Suprapubic skin (tissue), 4 donors: ENCODE data around the gene ELMO3. TPM values are rescaled to one million over a fixed set of nuclear protein-coding genes. Genes with fewer than 3 reads are reported as not detected.

Experiments used
- DNase-seq, 2 donors: peaks; one replicate each; pipeline ENCODE4 v3.0.0-alpha.2; 2019; ENCODE audit warnings: low spot score in 2 of 2
- H3K27ac ChIP-seq: fragments of 200-600 bp; sonication (generic); one replicate; pipeline ENCODE4 v1.5.1; 2019
- H3K27me3 ChIP-seq: fragments of 200-600 bp; sonication (generic); one replicate; pipeline ENCODE4 v1.5.1; 2019
- H3K36me3 ChIP-seq: fragments of 200-600 bp; sonication (generic); one replicate; pipeline ENCODE4 v1.5.1; 2019
- H3K4me1 ChIP-seq: fragments of 200-600 bp; sonication (generic); one replicate; pipeline ENCODE4 v1.5.1; 2019
- H3K4me3 ChIP-seq: fragments of 200-600 bp; sonication (generic); one replicate; pipeline ENCODE4 v1.5.1; 2019; ENCODE audit warnings: mild to moderate bottlenecking
- H3K9me3 ChIP-seq: fragments of 200-600 bp; sonication (generic); one replicate; pipeline ENCODE4 v1.5.1; 2019
- EP300 ChIP-seq: sonication (generic); formaldehyde crosslinking; IDR thresholded peaks from one replicate; pipeline ENCODE4 v1.6.1; 2017; ENCODE audit warnings: antibody characterized with exemption
- POLR2A ChIP-seq, 2 donors: fragments of 450-650 bp; IDR thresholded peaks; one replicate each; pipeline ENCODE4 v1.6.1; 2017; ENCODE audit warnings: antibody characterized with exemption in 2 of 2, mild to moderate bottlenecking in 2 of 2, moderate library complexity in 2 of 2
- POLR2AphosphoS5 ChIP-seq, 3 donors: sonication (generic); formaldehyde crosslinking; IDR thresholded peaks; one replicate each; pipeline ENCODE4 v1.6.1; 2017; ENCODE audit warnings: antibody characterized with exemption in 3 of 3
- WGBS: methylation state at CpG from one replicate; pipeline ENCODE4 v1.1.5; 2018; 5-methylcytosine and 5-hydroxymethylcytosine counted together
- total RNA-seq, 4 donors: library from RNA; depleted of rRNA; stranded (reverse); fragments of >200 nt; gene quantifications; one replicate each; pipeline ENCODE4 v1.1.0, GENCODE V29; 2016
- TF ChIP-seq, protein P1 (sequence below), 2 donors: fragments of 200-600 bp in 1 of 2; fragments of 450-650 bp in 1 of 2; sonication (generic) in 1 of 2; IDR thresholded peaks; one replicate each; pipeline ENCODE4 v1.5.1; 2016 to 2019; ENCODE audit warnings: antibody characterized with exemption in 2 of 2, mild to moderate bottlenecking in 1 of 2, moderate library complexity in 1 of 2

Gene ELMO3
- total RNA-seq, 4 donors from 2014 or later: 48.0 to 77.6 (median 56.7) TPM

- H3K27ac ChIP-seq: no peak overlapping the region
These were observed 13.2 kb upstream of the ELMO3 start for GRCh38 chr16:67185651-67186134.

DNA sequence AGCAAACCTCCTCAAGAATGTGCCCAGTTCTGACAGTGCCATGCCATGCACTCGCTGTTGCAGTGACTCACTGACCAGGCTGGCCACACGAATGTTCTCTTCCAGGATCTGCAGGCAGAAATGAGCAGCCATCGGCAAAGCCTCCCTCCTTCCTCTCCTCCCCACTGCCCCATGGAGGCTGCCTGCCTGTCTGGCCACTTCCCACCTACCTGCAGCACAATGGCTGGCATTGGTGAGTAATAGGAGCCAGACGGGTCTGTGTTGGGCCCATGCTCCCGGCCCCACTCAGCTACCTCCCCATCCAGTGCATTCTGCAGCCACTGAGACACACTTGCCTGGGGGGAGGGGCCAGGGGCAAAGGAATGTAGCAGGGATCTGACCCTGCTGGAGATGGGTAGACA is 12.4 kb upstream of the ELMO3 start:
- TF ChIP-seq EP300 (no peak), POLR2AphosphoS5 (IDR thresholded peaks at IDR 0.05) (no peak), POLR2A (IDR thresholded peaks at IDR 0.05) (no peak)
- TF ChIP-seq, protein P1, sequence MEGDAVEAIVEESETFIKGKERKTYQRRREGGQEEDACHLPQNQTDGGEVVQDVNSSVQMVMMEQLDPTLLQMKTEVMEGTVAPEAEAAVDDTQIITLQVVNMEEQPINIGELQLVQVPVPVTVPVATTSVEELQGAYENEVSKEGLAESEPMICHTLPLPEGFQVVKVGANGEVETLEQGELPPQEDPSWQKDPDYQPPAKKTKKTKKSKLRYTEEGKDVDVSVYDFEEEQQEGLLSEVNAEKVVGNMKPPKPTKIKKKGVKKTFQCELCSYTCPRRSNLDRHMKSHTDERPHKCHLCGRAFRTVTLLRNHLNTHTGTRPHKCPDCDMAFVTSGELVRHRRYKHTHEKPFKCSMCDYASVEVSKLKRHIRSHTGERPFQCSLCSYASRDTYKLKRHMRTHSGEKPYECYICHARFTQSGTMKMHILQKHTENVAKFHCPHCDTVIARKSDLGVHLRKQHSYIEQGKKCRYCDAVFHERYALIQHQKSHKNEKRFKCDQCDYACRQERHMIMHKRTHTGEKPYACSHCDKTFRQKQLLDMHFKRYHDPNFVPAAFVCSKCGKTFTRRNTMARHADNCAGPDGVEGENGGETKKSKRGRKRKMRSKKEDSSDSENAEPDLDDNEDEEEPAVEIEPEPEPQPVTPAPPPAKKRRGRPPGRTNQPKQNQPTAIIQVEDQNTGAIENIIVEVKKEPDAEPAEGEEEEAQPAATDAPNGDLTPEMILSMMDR (IDR thresholded peaks at IDR 0.05): no peak
- WGBS: 80% methylated on average over 5 of the region's 5 CpGs
- H3K27ac ChIP-seq: no peak overlapping the region
- H3K4me1 ChIP-seq: peaks cover 33% of the 10 kb centered on the region
- H3K27me3 ChIP-seq: no peaks in the 10 kb centered on the region
- no peaks in the 10 kb centered on the region for H3K36me3 ChIP-seq
- H3K9me3 ChIP-seq: no peaks in the 10 kb centered on the region
- no peak for DNase-seq
- no peak overlapping the region for H3K4me3 ChIP-seq

More at GRCh38 chr16:67185651-67186134, 13.2 kb upstream of the ELMO3 start:
- TF ChIP-seq, protein P1 (IDR thresholded peaks at IDR 0.05): no peak
- TF ChIP-seq EP300 (no peak), POLR2A (IDR thresholded peaks at IDR 0.05) (no peak), POLR2AphosphoS5 (IDR thresholded peaks at IDR 0.05) (peak in 1 of 3 donors; percentile 25)
- DNase-seq: no peak
- WGBS: 13% methylated on average over 12 of the region's 12 CpGs
- Histone ChIP-seq H3K27me3 (no peaks in the 10 kb centered on the region), H3K9me3 (no peaks in the 10 kb centered on the region), H3K4me3 (peak overlapping the region; percentile 72), H3K36me3 (no peaks in the 10 kb centered on the region), H3K4me1 (peaks cover 28% of the 10 kb centered on the region)

DNA sequence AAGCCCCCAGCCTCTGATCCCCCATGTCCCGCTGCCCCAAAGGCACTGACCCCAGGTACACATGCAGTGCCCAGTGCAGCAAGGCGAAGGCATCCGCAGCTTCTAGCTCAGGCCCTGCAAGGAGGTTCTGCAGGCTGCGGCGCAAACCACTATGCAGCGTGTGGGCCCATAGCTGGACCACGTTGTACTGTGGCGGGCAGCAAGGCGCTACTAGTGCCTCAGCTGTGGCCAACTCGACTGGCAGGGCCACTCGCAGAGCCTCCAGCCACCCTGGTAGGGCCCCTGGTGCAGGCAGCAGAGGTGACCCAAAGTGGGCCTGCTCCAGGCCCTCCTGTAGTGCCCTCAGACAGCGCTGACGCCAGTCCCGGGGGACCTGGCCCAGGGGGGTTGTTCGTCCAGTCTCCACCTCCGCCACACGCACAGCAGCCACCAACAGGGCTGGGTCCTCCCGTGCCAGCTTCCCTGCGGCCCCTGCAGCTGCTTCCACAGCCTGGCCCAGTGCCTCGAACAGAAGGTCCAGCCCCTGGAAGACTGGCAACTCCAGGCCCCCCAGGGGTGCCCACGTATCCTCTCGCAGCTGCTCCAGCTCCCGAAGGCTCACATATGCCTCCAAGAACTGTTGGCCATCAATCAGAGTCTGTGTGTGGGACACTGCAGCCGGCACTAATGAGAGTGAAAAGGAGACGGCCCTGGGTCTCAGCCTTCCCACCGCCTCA is 11.6 kb upstream of the ELMO3 start:
- no peak for DNase-seq
- H3K9me3 ChIP-seq: no peaks in the 10 kb centered on the region
- WGBS: 88% methylated on average over 7 of the region's 26 CpGs
- no peaks in the 10 kb centered on the region for H3K36me3 ChIP-seq
- TF ChIP-seq POLR2AphosphoS5 (IDR thresholded peaks at IDR 0.05): no peak
- no peaks in the 10 kb centered on the region for H3K27me3 ChIP-seq
- no peak overlapping the region for H3K27ac ChIP-seq
- H3K4me3 ChIP-seq: no peak overlapping the region
- peaks cover 36% of the 10 kb centered on the region for H3K4me1 ChIP-seq

- no peaks in the 10 kb centered on the region for H3K27me3 ChIP-seq
- TF ChIP-seq EP300 (no peak), POLR2A (IDR thresholded peaks at IDR 0.05) (no peak), POLR2AphosphoS5 (IDR thresholded peaks at IDR 0.05) (no peak)
- TF ChIP-seq, protein P1 (IDR thresholded peaks at IDR 0.05): no peak
- no peaks in the 10 kb centered on the region for H3K36me3 ChIP-seq
- no peak overlapping the region for H3K4me3 ChIP-seq
- H3K9me3 ChIP-seq: no peaks in the 10 kb centered on the region
- no peak overlapping the region for H3K27ac ChIP-seq
- no peak for DNase-seq
- H3K4me1 ChIP-seq: peaks cover 36% of the 10 kb centered on the region
- 77% methylated on average over 4 of the region's 4 CpGs for WGBS
These were observed 10.6 kb upstream of the ELMO3 start for GRCh38 chr16:67188323-67188722.

DNA sequence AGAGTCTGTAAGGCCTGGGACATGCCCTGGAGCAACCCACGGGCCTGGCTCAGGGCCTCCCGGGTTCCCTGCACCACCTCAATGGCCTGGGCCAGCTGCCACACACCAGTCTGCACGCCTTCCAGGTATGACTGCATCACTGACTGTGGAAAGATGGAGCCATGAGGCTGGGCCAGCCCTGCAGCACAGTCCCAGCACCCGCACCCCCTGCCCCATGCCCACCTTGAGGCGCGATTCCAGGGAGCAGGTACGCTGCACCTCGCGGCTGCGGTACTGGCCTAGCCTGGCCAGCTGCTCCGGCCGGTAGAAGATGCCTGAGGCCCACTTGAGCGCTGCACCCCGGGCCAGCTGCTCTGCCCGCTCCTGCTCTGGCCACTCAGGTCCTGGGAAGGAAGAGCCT is 10.1 kb upstream of the ELMO3 start:
- no peaks in the 10 kb centered on the region for H3K27me3 ChIP-seq
- H3K27ac ChIP-seq: no peak overlapping the region
- no peaks in the 10 kb centered on the region for H3K9me3 ChIP-seq
- WGBS: 91% methylated on average over 13 of the region's 15 CpGs
- peaks cover under 1% of the 10 kb centered on the region for H3K36me3 ChIP-seq
- TF ChIP-seq, protein P1 (IDR thresholded peaks at IDR 0.05): no peak
- no peak for TF ChIP-seq POLR2AphosphoS5 (IDR thresholded peaks at IDR 0.05)
- no peak for TF ChIP-seq EP300
- peaks cover 40% of the 10 kb centered on the region for H3K4me1 ChIP-seq
- no peak for DNase-seq
- H3K4me3 ChIP-seq: no peak overlapping the region
